K562 (cell line): ENCODE results near the gene OR56A5.

Source experiments
- ASH1L ChIP-seq: fragments of 450-650 bp; IDR thresholded peaks from 2 replicates; pipeline ENCODE4 v1.6.1; 2018; ENCODE audit warnings: borderline replicate concordance, mild to moderate bottlenecking, low read depth; ENCODE audit not compliant: partially characterized antibody
- EP300 ChIP-seq: IDR thresholded peaks from 2 replicates; pipeline ENCODE4 v1.6.1; 2012; ENCODE audit warnings: low read length, improper control_type of control experiment
- EZH2 ChIP-seq: IDR thresholded peaks from 2 replicates; pipeline ENCODE4 v1.6.1; 2012; ENCODE audit warnings: low read depth, mild to moderate bottlenecking, inconsistent platforms, low read length, borderline replicate concordance
- GMEB1 ChIP-seq: fragments of 250-450 bp; sonication (Bioruptor Pico); IDR thresholded peaks from 2 replicates; pipeline ENCODE4 v1.4.0; 2020; ENCODE audit warnings: mild to moderate bottlenecking
- MAFF ChIP-seq: IDR thresholded peaks from 2 replicates; pipeline ENCODE4 v1.6.1; 2012; ENCODE audit warnings: low read length, improper control_type of control experiment
- PBX2 ChIP-seq, 2 experiments: IDR thresholded peaks in 1 of 2; conservative IDR thresholded peaks in 1 of 2; 2 replicates each; pipeline ENCODE4 v1.6.1; 2016; ENCODE audit warnings: low read depth in 2 of 2, mild to moderate bottlenecking in 1 of 2, missing compliant biosample characterization in 1 of 2, missing genetic modification characterization in 1 of 2, moderate library complexity in 1 of 2
- THAP12 ChIP-seq: fragments of 250-450 bp; sonication (Bioruptor Pico); IDR thresholded peaks from 2 replicates; pipeline ENCODE4 v1.9.0; 2021; ENCODE audit warnings: mild to moderate bottlenecking, inconsistent platforms
- ZNF12 ChIP-seq: sonication (generic); formaldehyde crosslinking; IDR thresholded peaks from 2 replicates; pipeline ENCODE4 v1.4.0; 2020; ENCODE audit warnings: mild to moderate bottlenecking, missing genetic modification reagents

- TF ChIP-seq ASH1L = no peak
- TF ChIP-seq EZH2 = no peak
- TF ChIP-seq THAP12 (CRISPR knock-in tag) = no peak
- TF ChIP-seq MAFF = no peak
- no peak for TF ChIP-seq GMEB1 (CRISPR knock-in tag)
- TF ChIP-seq EP300 = no peak
- TF ChIP-seq ZNF12 (CRISPR knock-in tag) = no peak
- no peak for TF ChIP-seq PBX2 (CRISPR knock-in tag; IDR thresholded peaks at IDR 0.05; ENCODE audit: low read depth)
- no peak for TF ChIP-seq PBX2 (tag; conservative IDR thresholded peaks at IDR 0.05; ENCODE audit: low read depth)
These were observed 18.6 kb upstream of the OR56A5 start, which contains the start of gene OR52L1 for GRCh38 chr11:5986885-5987284.
